HG03064 (cell line): ENCODE results near the gene RRBP1.
"Not testable (repeated sequence)": the region's sequence is repeated elsewhere in the genome, so short reads cannot be mapped to it uniquely, and the experiment has no call there.

Experiments
- ATAC-seq: cut with Tn5 transposase; IDR thresholded peaks from one replicate; pipeline ENCODE4 v1.9.1; 2021; ENCODE audit warnings: low read depth; ENCODE audit not compliant: unreplicated experiment

Gene RRBP1

DNA sequence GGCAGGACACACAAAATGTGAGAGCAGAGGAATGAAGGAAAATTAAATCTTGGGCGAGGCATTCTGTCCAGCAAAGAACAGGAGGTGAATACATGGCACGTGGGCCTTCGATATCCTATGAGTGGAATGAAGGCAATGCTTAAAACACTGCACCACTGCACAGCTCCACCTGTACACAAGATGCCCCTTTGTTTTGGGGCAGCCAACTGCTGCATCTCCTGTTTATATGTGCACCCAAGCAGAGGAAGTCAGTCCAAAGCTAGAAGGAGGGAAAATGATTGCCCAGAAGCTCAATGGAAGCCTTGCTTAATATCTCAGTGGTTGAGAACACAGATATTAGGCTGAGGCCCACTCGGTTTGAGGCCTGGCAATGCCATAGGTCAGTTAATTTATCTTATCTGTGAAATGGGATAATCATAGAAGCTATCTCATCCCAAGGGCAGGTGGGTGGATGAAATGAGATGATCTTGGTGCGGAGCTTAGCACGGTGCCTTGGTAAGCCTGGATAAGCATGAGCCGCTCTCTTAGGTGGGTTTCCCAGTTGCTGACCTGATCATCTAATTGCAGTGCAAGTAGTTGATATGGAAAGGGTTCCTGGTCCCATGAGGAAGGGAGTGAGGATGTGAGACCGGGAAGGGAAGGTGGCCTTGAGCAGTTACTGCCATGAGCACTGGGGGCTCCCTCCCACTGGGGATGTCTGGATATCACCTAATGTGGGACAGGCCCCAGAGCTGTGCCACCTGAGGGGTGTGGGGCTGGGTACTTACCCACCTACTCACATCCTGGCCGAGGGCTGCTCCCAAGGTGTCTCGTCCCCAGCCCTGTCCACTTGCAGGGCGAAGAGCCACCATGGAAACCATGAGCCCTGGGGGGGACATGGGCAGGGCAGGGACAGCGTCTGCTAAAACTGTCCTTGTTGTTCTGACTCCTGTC lies 27.6 kb upstream of the RRBP1 start:
- no peak for ATAC-seq

DNA sequence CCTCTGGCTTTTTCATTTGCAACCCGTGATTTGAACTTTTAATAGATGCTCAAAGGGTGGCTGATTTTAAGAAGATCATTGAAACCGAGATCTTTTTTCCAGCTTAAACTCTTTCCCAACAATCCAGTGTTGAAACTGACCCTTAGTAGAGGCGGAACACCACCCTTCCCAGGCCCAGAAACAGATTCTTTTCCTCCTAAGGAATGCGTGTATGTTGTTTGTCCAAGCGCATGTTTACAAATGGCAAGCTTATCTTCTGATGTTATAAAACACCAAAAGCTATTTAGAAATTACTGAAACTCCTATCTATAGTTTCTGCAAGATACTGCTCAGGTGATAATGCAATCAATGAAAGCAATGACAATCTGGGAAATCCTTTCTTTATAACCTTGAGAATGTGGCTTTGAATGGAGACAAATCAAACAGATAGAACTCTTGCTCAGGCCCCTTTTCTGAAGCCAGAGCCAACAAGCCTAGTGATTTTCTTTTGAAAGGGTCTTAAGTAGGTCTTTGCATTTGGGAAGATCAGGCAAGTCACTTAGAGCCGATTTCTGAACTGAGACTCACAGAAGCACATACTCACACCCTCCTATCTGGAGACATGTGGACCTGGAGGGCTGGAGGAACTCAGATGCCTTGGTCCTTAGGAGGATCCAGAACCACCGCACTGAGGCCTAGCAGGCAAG lies 26.8 kb upstream of the RRBP1 start:
- no peak for ATAC-seq

DNA sequence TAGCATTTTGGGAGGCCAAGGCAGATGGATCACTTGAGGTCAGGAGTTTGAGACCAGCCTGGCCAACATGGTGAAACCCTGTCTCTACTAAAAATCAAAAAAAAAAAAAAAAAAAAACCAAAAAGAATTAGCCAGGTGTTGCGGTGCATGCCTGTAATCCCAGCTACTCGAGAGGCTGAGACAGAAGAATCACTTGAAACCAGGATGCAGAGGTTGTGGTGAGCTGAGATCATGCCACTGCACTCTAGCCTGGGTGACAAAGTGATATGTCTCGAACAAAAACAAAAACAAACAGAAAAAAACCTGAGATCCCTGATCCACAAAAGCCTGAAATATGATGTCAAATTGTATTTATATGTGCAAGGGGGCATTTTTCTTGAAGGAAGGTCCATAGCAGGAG lies 25.9 kb upstream of the RRBP1 start:
- not testable (repeated sequence) for ATAC-seq

DNA sequence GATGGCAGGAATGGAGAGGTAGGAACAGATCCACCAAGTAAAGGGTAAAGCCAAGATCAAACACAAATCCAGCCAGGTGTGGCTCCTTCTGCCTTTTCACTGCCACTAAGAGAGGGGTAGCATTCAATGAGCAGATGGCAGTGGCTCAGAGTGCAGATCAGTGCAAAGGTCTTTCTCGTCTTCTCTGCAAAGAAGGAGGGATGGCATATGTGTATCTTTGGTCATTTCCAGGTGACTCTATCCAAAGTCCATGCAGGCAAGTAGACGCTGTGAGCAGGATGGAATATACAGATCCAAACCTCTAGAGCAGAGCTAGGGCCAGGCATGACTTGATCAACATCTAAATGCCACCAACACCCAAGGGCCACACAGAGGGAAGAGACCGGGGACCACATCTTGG lies 24.6 kb upstream of the RRBP1 start:
- ATAC-seq: no peak

DNA sequence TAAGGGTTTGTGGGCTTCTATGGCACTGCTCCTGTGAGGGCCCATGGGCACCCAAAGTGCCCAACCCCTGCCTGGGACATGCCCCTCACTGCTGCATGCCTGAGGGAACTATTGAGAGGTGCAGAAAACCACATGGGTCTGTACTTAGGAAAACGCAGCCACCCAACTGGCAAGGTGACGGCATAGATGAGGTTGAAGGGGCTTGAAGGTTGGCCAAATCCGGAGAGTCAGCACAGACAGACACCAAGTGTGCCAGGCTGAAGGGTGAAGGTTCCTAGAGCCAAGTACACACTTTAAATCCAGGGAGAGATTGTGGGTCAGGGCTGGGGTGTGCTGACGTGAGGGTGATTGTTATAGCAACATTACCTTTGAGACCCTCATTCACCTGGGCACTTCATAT lies 23.9 kb upstream of the RRBP1 start:
- no peak for ATAC-seq

DNA sequence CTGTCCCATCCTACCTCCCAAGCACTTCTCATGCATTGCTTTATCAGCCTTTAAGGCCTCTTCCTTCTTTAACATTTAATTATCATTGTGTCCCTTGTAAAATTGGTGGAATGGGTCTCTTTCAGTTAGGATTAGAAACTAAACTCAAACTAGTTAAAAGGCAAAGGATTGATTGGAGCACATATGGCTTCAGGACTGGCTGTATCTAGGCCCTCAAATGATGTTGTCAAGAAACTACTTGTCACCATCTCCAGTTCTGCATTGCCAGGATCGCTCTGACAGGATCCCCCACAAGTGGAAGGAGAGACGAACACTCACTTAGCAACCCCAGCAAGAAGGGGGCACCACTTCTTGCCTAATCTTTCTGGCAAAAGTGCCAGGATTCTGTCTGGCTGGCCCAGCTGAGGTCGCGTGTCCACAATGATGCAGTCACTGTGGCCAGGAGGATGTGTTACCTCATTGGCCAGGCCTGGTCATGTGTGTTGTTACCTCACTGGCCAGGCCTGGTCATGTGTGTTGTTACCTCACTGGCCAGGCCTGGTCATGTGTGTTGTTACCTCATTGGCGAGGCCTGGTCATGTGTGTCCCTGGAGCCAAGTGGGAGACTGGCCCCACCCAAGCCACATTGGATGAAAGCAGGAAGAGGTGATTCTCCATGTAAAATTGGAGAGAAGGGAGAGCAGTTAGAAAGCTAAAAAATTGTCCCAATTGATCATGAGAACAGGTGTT lies 22.7 kb upstream of the RRBP1 start:
- no peak for ATAC-seq

DNA sequence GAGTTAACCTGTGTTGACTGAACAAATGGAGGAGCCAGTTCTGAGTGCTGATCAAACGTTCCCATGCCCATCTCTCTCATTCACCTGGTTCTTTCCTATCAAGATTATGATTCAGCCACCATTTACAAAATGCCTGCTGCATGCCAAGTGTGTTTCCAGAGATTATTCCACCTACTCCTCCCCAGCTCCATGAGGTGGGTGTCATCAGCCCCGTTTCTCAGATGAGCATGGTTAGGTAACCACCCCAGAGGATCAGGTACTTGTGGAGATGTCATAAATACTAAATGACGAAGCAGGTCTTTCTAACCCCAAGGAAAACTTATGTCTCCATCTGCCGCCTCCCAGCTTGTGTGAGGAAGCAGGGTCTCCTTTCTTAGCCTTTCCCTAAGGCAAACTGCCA lies 19.8 kb upstream of the RRBP1 start:
- ATAC-seq: no peak

DNA sequence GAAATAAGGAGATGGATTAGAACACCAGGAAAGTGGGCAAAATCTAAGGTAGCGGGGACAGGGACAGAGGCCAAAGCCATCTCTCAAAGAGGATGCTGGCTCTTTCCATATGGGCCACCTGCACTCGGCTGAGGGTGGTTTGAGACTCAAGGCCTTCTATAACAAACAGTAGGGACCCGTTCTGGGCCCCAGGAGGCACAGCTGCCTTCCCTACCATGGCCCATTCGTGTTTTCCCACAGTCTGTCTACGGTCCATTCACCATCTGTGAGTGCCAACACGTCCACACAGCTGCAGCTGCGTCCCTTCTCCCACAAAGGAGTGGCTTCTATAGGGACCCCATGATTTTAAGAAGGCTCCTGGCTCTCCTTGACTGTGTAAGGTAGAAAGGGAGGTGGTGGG lies 18.6 kb upstream of the RRBP1 start:
- no peak for ATAC-seq

DNA sequence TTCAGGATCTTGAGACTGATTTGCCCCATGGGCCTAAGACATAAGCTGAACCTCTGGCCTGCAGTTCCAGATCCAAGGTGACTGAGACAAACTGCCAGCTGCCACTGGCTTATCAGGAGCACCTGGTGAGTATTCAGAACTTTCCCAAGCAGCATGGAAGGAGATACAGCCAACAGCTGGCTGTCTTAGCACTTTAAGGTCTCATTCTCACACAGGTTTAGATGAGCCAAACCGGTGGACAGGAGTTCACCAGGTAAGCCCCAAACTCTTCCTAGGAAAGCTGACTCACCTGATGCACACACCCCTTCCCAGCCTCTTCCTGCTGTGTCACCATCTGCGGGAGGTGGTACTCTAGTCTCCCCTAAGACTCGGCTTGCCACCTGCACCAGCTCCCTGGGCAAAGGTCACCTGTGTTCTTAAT lies 17.9 kb upstream of the RRBP1 start, which contains the start of gene BANF2:
Gene BANF2, plus strand, starts transcription at position 36 of the 421 bp plus-strand sequence. CDS start 25,060 bp downstream, outside the sequence.
- no peak for ATAC-seq

DNA sequence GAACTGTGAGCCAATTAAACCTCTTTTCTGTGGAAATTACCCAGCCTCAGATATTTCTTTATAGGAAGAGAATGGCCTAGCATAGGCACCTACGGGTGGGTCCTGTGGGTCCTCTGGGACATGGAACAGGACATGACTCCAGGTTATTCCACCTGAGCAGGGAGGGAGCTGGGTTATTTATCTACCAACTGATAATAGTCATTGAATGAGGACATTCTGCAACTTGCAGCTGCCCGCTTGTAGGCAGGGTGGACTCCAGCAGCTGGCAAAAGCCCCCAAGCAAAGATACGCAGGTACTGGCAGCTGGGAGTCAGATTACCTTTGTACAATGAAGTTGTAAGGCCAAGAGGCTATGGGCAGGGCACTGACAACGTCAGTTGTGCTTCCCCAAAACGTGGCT lies 16.3 kb upstream of the RRBP1 start:
- no peak for ATAC-seq

DNA sequence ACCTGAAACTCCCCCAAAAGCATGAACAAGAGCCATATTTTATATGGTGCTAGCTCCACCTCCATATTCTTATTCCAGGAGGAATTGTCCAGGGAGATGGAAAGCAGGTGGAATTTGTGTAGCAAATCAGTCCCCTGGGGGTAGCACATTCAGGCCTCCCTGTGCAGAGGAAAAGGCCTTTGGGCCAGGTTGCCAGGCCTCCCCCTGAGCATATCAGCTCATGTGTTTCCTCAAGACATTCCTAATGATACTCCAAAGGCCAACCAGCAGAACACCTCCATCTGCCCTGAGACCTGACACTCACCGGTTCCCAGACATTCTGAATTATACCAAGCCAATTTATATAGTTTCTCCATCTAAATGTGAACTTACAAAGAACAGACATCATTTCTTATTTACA lies 15.1 kb upstream of the RRBP1 start:
- no peak for ATAC-seq

DNA sequence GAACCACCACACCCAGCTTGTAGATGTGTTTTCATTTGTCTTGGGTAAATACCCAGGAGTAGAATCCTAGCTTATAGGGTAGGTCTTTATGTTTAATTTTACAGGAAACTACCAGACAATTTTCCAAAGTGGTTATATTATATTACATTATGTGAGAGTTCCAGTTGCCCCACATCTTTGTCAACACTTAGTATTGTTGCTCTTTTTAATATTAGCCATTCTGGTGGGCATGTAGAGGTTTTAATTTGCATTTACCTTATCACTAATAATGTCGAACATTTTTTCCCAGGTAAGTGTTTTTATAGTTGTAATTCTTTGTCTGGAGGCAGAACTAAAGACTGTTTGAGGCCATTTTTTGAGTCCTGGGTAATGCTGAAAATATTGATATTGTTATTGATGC lies 14.2 kb upstream of the RRBP1 start:
- ATAC-seq: no peak

DNA sequence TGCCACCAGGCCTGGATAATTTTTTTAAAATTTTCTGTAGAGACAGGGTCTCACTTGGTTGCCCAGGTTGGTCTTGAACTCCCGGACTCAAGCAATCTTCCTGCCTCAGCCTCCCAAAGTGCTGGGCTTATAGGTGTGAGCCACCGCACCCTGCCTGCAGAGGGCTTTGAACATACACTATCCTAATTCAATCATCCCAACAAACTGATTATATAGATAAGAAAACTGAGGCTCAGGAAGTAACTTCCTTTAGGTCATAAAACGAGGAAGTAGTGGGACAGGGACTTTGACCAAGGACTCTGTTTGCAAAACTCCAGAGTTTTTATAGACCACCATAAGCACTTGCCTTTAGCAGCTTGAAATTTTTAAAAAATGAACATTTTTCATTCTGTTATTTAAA lies 12.7 kb upstream of the RRBP1 start:
- no peak for ATAC-seq

DNA sequence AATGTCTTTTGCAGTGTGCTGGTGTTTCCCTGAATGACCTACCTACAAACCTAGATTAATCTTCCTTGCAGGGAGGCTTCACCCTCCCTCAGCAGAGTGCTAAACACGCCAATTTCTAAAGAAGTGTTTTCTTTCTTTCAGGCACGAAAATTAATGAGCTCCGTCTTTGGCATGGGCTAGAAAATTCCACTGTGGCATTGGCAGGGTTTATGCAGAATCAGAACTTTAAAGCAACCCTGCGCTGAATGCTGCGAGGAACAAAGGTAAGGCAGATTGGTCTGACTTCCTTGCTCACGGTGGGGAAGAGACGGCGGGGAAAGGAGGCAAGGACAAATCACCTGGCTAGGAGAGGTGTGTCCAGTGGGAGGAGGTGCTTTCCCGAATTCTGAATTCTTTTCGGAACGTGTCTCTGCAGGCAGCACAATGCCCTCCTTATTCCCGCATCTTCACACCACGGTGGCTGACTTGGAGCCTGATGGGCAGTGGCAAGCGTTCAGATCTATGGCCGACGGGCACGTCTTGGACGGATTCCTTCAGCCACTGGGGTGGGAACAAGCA lies 11.5 kb upstream of the RRBP1 start:
- ATAC-seq: no peak

DNA sequence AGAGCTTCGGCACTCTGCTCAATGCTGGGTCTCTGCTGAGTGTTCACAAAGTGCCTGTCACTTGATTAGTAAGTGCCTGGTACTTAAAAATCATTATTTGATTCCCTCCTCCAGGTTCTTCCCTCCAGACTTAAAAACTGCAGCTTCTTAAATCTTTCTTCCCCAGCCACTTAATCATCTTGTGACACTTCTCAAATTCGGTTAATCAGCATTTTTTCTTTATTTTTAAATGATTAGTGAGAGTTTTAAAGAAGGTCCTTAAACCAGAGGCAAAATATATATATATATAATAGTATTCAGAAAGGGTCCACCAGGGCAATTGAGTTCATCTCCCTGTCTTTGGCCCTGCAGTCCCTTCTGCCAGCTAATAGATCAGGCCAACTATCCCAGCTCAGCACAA lies 9.7 kb upstream of the RRBP1 start:
- ATAC-seq: no peak

DNA sequence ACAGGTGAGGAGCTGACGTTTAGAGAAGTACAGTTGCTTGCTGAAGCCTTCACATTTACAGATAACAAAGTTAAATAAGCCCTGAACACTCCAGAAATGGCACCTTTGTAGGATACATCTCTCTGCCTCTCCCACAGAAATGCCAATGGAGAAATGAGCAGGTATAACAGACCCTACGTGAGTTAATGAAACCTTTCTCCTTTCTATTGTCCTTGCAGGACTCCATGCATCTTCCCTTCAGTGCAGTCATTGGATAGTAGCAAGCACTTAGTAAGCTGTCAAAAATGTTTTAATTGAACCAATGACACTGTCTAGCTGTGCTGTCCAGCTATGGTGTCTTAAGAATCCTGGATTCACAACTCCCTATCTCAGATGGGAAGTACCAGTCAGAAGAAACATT lies 8.1 kb upstream of the RRBP1 start:
- ATAC-seq: no peak

DNA sequence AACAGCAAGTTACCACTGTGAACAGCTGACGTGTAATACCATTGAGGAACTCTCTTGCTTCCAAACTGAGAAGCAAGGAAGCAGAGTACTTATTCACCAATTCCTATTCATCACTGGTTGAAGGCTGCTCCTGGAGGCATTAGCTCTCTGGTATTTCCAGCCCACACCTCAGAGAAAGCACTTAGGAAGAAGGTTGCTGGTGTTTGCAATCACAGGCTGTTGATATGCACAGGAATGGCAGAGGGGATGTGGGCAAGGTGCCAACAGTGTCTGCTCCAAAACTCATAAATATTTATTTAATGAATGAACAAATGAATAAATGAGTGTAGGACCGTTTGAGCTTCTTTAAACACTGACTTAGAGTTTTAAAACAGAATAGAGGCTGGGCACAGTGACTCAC lies 6.9 kb upstream of the RRBP1 start:
- no peak for ATAC-seq

DNA sequence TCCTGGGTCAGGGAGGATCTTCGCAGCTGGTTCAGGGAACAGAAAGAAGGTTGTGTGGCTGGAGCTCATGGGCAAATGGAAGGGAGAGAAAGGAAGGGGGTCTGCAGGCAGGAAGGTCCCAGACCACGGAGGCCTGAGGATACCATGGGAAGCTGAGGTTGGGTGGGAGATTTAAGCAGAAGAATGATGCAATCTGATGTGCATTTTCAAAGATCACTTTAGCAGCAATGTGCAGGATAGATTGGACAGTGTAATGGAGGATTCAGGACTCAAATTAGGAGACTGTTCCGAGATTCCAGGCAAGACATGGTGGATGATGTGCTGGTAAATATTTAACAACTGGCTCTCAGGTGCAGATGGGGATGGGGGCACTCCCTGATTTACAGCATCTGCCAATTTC lies 5.8 kb upstream of the RRBP1 start:
- no peak for ATAC-seq

DNA sequence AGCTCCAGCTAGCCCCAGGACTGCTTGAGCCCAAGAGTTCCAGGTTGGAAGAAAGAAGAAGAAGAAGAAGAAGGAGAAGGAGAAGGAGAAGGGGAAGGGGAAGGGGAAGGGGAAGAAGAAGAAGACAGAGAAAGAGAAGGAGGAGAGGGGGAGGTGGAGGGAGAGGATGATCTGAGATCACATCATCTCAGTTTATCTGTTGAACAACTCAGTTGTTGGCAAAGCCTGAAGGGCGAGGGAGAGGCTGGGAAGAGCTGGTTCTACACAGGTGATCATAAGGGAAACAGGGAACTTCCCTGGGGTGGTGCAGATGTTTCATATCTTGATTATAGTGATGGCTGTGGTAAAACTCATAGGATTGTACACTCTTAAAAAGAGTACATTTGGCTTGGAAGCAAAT lies 3.1 kb upstream of the RRBP1 start:
- no peak for ATAC-seq

DNA sequence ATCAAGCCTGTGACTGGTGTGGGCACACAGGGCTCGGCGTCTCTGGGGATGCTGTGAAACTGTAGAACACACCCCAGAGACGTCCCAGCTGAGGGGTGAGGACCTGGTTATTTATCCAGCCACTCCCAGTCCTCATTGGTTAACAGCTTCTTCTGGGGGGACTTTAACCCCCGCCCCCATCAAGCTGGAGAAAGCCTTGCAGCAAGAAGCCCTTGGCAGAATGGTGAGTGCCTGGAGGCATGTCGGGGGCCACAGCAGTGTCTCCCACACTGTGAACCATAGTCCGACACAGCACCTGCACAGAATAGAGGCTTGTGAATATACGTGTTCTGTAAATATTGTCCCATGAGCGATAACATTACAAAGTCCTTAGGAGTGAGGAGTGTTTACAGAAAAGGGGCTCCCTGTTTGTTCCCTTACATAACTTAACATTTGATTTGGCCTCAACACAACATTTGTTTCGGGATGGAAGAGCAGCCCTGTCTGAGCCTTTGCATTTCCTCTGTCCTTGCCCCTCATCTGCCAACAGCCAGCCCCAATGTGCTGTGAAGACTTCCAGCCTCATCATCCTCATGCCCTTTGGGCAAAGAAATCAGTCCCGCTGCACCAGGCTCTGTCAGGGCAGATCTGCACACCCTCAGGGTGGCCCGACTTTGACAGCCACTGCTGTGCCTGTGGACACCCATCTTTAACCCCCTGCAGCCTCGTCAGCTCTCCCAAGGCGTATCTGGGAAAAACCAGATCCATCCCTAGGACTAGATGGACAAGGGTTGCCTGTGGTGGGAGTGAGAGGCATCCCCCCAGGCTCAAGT lies 2.2 kb upstream of the RRBP1 start:
- ATAC-seq: no peak
